ENCODE results near the gene CDAN1.

- TF ChIP-seq CTCF (IDR thresholded peaks at IDR 0.05; ENCODE audit: insufficient read depth, low read length) (no peak), POLR2AphosphoS5 (IDR thresholded peaks at IDR 0.05; ENCODE audit: low read depth) (no peak), GABPA (IDR thresholded peaks at IDR 0.05; ENCODE audit: low read depth) (no peak)
These were observed 45.2 kb downstream of the CDAN1 start for GRCh38 chr15:42691770-42692169.
